ENCODE data around the gene PLEKHG4B.
"Not testable (repeated sequence)": the region's sequence is repeated elsewhere in the genome, so short reads cannot be mapped to it uniquely, and the experiment has no call there.

PLEKHG4B gene

DNA sequence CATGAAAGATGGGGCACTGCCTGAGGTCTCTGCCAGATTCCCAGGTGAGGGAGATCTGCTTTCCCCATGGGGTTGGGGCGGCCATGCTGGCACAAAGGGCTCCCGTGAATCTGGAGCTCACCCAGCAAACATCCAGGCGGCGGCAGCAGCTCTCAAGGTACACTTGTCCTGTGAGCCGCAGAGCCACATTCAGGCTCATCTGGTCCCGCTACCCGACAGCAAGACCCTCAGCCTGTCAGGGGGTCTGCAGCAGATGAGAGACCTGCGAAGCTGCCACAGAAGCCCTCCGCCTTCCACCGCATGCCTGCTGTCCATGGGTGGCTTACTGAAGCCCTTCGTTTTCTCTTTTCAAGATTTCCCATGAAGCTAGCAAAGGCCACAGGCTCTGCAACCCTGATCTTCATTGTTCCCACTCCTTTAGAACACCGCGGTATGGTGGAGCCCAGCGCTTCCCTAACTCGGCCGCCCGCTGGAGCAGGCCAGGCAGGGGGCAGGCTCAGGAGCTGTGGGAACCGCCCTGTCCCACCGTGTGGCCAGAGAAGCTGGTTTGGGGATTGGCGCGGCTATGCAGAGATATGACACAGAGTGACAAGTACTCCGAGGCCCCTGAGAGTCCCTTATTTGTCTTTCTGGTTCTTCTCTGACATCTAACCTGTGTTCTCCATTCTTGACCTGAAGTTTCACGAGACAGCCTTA lies 108.1 kb downstream of the PLEKHG4B start:
- DNase-seq (ENCODE audit: low spot score), result no peak

DNA sequence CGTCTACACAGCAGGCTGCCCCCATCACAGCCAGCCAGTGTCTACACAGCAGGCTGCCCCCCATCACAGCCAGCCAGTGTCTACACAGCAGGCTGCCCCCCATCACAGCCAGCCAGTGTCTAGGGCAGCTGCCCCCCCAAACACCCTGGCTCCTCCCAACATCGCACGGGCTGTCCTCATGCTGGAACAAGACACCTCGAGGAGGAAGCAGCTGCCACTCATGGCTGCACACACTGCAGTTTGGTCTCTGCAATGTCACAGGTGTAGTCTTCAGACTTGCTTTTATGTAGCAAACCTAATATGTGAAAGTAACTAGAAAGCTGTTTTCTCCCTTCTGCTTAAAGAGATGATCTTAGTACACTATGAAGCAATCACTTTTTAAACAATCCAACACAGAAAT lies 109.0 kb downstream of the PLEKHG4B start:
- DNase-seq (ENCODE audit: low spot score), result no peak

DNA sequence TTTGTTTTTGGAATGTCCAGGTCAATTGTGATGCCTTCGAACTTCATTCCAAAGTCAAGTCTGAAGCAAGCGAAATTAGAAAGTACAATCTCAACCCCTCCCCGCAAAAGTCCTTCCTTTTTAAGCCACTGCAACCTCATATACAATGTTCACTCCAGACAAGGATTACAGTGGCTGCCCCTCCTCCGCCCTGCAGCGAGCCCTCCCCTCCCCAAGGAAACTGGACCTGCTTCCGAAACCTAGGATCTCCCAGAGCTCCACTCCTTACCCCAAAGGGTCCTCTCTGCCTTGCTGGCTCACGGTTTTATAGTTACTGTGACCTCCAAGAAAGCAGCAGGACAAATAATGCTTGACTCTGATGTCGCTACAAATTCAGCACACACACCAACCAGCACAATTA lies 109.7 kb downstream of the PLEKHG4B start:
- DNase-seq (ENCODE audit: low spot score), result no peak

DNA sequence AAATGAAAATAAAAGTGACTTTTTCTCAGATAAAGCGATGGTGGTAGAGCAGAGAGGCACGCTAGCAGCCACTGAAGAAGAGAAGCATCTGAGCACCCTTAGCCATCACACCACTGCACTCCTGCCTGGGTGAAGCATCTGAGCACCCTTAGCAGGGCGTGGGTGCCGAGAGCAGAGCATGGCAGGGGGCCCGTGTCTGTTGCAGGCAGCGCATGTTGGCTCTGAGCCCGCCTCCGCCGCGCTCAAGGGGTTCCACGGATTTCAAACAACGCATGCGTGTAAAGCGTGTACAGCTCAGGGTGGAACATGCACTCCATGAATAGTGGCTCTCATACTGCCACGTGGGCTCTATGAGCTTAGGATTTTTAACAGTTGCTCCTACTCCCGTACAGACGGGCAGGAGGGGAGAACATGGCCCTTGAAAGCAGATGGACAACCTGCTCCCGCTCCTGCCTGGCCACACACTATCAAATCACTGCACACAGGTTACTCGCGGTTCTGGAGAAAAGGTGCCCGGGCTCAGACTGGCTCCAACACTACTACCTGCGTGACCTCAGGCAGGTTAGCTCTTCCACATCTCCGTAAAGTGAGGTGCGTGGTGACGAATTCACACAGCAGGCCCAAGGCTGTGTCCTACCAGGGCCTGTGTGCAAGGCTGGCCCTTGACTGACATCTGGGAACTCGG lies 111.4 kb downstream of the PLEKHG4B start:
- no peak for DNase-seq (ENCODE audit: low spot score)

DNA sequence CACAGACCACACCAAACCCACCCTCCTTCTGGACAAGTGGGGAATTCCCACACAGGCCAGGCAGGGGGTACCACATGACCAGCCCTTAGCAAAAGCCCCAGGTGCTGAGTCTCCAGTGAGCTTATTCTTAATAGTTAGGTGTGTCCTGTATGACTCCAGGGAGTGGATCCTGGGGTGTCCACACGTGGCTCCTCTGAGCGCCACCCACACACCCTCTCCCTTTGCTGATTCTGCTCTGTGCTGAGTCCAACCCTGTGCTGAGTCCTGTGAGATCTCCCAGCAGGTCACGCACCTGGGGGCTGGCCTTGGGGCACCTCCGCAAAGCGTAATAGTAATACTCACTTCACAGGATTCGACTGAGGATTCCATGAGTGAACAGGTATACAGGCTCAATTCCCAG lies 112.0 kb downstream of the PLEKHG4B start:
- DNase-seq (ENCODE audit: low spot score), result no peak

DNA sequence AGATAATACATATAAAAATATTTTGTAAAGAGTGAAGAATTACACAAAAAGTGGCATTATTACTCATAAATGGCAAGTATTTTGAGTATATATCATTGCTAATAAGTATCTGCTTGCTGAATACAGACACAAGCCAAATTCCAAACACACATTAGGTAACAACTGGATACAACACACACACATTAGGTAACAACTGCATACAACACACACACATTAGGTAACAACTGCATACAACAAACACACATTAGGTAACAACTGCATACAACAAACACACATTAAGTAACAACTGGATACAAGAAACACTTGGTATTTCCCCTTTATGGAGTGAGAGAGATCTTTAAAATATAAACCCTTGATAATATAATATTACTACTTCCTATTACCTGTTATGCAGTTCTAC lies 112.5 kb downstream of the PLEKHG4B start:
- DNase-seq (ENCODE audit: low spot score), result no peak

DNA sequence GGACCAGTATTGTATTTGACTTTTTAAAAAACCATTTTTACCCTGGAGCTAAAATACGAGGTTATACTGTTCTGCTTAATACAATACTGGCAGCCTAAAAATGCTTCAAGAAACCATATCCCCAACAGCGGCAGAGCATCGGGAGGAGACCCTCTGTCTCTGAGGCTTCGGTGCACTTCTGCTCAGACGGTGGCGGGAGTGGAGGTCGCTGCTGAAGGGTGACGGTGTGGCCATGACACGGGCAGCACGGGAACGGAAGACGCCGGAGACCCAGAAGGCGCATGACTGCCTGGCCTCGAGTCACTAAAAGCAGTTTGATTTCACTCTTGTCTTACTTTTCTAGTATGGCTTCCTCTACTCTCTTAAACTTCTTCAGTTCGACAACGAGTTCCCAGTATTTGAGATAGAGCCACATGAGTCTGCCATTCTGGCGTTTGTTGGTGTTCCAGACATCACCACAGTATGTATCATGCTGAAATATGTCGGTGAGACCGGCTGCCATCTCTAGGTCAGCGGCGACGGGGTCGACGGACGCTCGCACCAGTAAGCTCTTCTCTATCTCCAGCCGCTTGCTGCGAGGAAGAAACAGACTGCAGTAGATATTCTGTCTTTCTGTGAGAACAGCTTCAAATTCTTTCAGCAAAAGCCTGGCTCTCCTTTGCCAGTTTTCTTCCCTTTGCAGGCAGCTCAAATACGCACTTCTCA lies 113.2 kb downstream of the PLEKHG4B start:
- DNase-seq (ENCODE audit: low spot score), result no peak

DNA sequence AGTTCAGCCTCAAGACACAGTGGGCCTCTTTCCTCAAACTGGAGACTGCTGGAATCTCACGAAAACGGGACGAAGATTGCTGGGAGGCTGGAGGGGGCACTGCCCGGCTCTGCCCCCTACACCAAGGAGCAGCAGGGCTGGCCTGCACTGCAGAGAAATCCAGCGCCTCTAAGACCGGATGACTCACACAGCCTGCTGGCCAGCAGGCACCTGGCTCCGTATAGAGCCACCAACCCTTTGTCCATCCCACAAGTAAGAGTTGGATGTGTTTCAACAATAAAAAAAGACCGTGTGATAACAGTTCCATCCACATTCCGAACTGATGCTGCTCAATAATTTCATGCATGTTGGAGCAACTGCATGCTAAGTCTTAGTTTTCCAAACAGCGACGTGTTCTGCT lies 114.4 kb downstream of the PLEKHG4B start:
- no peak for DNase-seq (ENCODE audit: low spot score)

DNA sequence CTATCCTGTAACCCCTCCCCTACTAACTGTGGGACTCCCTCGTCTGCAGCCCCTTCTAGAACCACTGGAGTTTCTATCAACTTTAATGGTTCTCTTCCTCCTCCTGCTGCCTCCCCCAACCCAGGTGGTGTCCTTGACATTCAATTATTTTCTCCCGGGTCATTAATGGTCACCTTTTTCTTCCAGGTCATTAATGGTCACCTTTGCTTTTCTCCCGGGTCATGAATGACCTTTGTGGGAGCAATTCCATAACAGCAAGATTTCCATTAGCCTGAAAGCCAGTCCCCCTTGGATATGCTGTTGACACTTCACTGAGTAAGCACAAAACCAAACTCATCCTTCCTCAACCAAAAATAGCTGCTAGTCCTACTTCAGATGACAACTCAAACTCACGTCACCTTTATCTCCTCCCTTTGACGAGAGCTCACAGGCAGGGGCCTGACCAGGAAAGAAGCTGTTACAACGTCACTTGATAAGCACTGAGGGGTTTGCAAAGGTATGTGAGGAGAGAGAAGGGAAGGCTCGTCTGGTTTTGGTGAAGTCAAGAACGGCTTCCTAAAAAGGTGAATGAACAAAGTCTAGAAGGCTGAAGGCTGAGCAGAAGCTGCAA lies 115.1 kb downstream of the PLEKHG4B start:
- DNase-seq (ENCODE audit: low spot score), result no peak

DNA sequence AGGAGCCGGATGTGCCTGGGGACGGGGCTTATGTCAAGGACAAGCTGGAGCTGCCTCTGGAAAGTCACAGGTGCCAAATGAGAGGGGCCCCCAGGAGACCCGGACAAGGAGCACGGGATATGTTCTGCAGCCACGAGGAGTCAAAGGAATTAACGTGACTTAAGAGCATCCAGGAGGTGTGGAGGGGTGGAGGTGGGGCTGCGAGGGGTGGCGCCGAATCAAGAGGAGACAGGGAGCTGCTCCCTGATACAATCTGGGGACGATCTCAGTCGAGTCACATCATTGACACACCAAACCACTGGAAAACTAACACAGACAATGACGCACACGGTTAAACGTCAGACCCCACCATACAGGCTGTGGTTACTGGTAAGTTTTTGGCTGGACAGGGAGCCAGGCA lies 115.6 kb downstream of the PLEKHG4B start:
- no peak for DNase-seq (ENCODE audit: low spot score)

DNA sequence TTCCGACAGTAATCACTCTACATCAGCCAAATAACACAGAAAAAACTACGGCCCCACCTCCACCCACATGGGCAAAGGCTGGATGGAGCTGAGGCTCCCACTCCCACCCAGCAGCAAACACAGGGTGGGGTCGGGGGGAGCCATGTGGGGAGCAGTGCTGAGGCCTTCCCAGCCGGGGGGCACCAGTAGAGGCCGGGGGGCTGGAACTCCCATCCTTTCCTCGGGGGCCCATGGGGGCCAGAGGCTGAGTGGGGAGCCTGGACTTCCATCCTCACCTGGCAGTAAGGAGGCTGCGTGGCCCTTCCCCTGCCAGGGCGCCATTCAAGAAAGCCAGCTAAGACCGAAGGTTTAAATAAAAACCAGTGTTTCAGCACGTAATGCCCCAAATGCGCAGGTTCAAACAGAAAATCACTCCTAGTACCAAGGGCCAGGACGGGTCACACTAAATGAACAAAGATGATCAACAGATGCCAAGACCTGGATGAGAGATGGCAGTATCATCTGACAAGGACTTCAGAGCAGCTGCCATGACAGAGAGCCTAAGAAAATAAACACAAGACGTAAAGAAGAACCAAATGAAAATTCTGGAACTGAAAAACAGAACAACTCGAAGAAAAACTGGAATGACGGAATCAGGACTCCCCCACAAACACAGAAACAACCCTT lies 116.6 kb downstream of the PLEKHG4B start:
- no peak for DNase-seq (ENCODE audit: low spot score)

DNA sequence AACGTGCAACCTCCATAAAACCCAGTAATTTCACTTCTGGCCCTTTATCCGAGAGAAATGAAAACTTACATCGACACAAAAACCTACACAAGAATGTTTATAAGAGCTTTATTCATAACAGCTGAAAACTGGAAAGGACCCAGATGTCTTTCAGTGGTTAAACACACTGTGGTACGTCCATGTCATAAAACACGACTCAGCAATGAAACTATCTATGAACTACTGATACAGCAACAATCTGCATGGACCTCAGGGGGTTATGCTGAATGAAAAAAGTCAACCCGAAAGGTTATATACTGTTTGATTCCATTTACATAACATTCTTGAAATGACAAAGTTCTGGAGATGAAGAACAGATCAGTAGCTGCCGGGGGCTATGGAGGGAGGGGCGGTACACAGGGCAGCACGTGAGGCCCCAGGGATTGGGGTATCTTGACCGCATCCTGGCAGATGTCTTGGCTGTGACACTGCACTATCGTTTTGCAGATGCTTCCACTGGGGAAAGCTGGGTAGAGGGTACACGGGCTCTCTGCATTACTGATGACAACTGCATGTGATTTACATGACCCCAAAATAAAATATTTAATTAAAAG lies 121.9 kb downstream of the PLEKHG4B start:
- DNase-seq (ENCODE audit: low spot score), result no peak

DNA sequence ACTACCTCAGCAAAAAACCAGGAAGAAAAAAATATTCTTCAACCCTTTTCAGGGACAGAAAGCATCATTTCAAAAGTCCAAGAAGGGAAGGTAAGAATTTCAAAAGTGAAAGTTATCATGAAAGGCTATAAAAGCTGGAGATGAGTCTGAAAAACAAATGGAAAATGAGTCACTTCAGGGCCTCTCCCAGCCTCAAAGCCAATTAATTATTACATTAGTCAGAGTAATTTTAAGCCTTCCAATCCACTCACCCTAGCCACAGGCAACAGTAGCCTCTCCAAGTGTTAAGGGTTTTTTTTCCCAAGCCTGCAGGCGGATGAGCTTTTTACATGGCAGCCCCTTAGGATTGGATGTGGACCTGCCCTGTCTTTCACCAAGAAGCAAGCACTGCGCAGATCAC lies 123.3 kb downstream of the PLEKHG4B start:
- DNase-seq (ENCODE audit: low spot score), result not testable (repeated sequence)

DNA sequence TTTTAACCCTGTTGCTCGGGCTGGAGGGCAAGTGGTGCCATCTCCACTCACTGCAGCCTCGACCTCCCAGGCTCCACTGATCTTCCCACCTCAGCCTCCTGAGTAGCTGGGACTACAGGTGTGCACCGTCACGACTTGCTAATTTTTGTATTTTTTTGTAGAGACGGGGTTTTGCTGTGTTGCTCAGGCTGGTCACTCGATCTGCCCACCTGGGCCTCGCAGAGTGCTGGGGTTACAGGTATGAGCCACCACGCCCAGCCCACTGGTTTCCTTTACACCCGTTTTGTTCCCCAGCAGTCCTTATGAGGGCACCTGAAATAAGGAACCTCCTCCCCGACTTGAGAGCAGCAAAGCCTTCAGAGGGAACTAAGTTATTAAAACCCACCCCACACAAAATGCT lies 124.1 kb downstream of the PLEKHG4B start:
- not testable (repeated sequence) for DNase-seq (ENCODE audit: low spot score)

DNA sequence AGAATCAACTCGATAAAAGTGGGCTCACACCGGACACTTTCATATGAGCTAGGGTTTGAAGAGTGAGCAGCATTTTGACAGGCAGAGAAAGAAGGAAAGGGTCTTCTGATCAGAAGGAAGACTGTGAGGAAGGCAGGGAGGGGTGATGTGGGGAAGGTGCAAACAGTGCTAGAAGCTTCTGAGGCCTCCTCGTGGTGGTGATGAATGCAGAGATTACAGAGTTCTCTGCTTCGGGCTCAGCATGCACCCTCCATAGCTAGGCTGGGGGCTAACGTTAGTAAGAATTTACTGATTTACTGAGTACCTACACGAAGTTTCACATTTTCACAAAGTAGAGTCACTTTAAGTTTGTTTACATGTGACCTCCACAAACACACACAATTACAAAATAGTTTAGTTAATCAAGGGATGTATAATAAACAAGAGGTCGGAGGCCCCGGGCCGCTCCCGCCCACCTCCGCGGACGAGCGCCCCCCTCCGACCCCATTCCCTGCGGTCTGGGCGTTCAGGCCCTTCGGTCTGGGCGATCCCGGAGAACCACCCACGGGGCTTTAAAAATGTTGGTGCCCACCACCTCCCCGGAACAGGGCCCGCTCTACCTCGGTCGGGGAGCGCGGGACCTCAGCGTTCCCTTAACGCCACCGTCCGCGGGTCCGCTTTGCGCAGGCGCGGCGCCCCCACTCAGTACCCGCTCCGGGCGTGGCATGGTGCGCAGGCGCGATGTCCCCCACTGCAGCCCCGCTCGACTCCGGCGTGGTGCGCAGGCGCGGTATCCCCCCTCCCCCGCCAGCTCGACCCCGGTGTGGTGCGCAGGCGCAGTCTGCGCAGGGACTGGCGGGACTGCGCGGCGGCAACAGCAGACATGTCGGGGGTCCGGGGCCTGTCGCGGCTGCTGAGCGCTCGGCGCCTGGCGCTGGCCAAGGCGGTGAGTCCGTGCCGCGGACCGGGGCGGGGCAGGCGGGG lies 125.8 kb downstream of the PLEKHG4B start, which contains the start of the genes CCDC127 and SDHA:
Gene CCDC127, minus strand, starts transcription at position 660 of the 963 bp plus-strand sequence. CDS start 1,304 bp downstream, outside the sequence.
Gene SDHA, plus strand, starts transcription at position 827 of the 963 bp plus-strand sequence. Its CDS starts 36 bp downstream, at position 863.
- peak; percentile 99 for DNase-seq (ENCODE audit: low spot score)

DNA sequence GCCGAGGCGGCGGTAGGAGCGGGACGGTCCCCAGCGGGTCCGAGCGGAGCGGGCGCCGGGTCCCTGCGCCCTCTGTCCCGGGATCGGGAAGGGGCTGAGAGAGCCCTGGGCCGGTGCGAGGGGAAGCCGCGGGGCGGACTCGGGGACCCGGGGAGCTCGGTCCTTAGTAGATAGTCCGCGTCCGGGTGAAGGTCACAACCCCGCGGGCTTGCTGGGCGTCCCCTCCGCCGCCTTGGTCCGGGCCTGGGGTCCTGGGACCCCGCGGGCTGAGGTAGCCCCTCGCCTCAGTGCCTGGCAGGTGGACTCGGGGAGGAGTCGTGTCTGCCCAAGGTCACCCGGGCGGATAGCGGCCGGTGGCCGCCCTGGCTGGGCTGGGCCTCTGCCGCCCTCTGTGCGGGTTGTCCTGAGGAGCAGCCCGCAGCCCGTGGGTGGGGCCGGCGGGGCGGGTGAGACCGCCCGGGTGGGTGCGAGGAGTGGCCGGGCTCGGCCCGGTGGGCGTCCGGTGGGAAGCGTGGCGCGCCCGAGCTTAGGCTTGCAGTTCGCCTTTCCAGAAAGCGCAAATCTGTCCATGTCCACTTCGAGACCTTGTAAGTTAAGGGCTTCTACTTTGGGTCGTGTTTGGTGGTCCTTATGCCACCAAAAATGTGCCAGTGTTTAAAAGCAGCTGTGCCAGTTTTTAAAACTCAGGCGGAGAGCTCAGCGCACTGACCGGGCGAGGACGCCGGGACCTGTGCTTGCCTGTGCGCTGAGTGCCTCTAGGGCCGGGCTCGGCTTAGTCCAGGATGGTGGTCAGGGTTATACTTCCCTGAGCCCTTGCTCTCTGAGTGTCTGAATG lies 126.7 kb downstream of the PLEKHG4B start:
- DNase-seq (ENCODE audit: low spot score), result peak; percentile 23

DNA sequence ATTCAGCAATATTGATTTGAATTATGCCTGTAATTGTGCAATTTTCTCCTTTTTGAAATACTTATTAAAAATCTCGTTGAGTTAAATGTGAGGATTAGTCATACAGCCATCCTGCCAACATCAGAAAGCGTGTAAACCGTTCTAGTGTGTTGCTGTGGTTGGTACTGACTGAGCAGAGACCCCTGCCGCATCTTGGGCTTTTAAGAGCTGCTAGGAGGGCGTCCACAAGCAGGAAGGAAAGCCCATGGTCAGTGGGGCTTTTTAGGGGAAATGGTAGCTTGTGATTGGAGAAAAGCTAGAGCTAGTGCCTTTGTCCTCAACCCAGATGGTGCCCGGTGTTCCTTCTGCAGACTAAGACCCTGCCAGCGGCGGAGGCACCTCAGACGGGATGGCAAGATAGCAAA lies 127.5 kb downstream of the PLEKHG4B start:
- DNase-seq (ENCODE audit: low spot score), result no peak

DNA sequence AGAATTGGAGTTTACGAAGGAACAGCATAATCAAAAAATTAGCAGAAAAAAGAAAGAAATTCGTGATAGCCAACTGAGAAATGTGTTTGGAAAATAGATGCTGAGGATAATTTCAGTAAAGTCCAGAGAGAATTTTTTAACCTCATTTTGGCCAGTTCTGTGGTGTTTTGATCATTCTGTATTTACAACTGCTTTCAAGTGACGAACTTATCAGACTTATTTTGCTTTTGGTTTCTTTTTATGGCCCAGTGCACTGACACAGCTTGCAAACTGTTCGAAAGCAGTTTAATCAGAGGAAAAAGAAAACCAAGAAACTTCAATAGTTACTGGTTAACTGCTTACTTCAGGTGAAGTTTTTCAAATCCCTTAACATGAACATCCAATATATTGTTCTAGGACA lies 128.0 kb downstream of the PLEKHG4B start:
- DNase-seq (ENCODE audit: low spot score), result no peak

DNA sequence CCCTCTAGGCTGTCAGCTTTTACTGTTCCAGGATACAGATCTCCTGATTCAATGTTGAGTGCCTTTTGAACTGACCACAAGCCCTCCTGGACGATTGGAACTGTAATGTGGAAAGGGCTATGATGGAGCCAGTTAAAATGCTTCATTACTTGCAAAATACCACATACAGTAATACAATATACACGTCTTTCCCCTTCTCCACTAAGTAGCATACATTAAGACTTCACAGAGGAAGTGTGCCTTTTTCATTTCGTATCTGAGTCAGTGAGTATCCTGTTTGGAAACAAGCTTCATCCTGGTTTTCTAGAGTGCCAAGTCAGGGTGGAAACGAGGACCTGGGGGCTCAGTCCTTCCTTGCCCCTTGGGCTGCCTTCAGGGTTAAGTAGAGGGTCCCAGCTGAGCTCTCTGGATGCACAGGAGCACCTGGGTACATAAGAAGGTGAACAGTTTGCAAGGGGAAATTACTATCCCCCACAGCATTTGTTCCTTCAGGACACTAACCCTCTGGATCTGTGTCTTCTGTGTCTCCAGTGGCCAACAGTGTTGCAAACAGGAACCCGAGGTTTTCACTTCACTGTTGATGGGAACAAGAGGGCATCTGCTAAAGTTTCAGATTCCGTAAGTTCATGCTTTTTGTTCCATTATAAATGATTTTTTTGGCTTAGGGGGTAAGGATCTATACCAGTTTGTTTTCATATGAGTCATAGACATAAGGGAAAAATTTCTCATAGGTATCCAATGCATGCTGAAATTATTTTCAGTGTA lies 131.2 kb downstream of the PLEKHG4B start:
- DNase-seq (ENCODE audit: low spot score), result not testable (repeated sequence)

All from HuH-7.5 (cell line).